Transverse colon (tissue), 3 donors: Measurements from ENCODE around the gene FAM78B.

Experiments used
- EP300 ChIP-seq: sonication (generic); formaldehyde crosslinking; IDR thresholded peaks from one replicate; pipeline ENCODE4 v1.6.1; 2017; ENCODE audit warnings: antibody characterized with exemption, low read depth
- POLR2A ChIP-seq: fragments of 450-650 bp; IDR thresholded peaks from one replicate; pipeline ENCODE4 v1.6.1; 2016; ENCODE audit warnings: antibody characterized with exemption, mild to moderate bottlenecking, moderate library complexity
- POLR2AphosphoS5 ChIP-seq, 3 donors: sonication (generic); formaldehyde crosslinking; IDR thresholded peaks; one replicate each; pipeline ENCODE4 v1.6.1; 2016; ENCODE audit warnings: antibody characterized with exemption in 3 of 3

DNA sequence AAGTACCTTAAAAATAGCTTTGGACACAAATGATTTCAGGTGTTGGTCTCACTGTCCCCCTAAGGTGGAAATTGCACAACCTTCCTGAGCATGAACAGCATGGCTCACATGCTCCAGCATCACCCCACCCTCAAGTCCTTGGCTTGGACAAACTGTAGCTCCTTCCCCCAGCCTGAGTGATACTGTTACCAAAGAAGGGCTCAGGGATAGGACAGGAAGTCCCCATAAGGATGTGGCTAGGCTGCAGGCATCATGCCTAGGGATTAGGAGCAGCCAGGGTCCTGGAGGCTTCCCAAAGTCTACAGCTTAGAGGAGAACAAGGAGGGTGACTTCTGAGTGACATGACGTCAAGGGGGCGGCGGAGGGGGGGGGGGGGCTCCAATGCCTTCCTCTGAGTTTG lies 10.1 kb downstream of the FAM78B start:
- TF ChIP-seq POLR2AphosphoS5 (IDR thresholded peaks at IDR 0.05), result no peak
- TF ChIP-seq EP300, result no peak
- no peak for TF ChIP-seq POLR2A
